SU-DHL-6 (cell line): ENCODE results near the gene MAP3K7.

Source experiments
- H2AFZ ChIP-seq: fragments of 200-600 bp; sonication (generic); 2 replicates; pipeline ENCODE4 v1.6.1; 2014; ENCODE audit warnings: low read depth, mild to moderate bottlenecking, moderate library complexity, mixed read lengths, antibody characterized with exemption, low read length; ENCODE audit not compliant: severe bottlenecking
- H3F3A ChIP-seq: fragments of 200-600 bp; shearing (Covaris generic); 2 replicates; pipeline ENCODE4 v1.6.0; 2016; ENCODE audit warnings: antibody characterized with exemption, mild to moderate bottlenecking; ENCODE audit not compliant: insufficient read depth
- H3K27ac ChIP-seq: fragments of 200-600 bp; sonication (generic); 2 replicates; pipeline ENCODE4 v1.5.1; 2016; ENCODE audit warnings: low read depth, mild to moderate bottlenecking, low read length, moderate library complexity, mixed read lengths
- H3K27me3 ChIP-seq: fragments of 200-600 bp; sonication (generic), shearing (Covaris generic); 2 replicates; pipeline ENCODE4 v1.6.0; 2014; ENCODE audit warnings: mild to moderate bottlenecking, low read length
- H3K36me3 ChIP-seq: fragments of 200-600 bp; sonication (generic); 2 replicates; pipeline ENCODE4 v1.6.1; 2014; ENCODE audit warnings: mild to moderate bottlenecking, low read length, mixed read lengths
- H3K4me2 ChIP-seq: fragments of 300-600, 200-600 bp; shearing (Covaris generic), sonication (generic); 2 replicates; pipeline ENCODE4 v1.6.0; 2014; ENCODE audit warnings: low read length, low read depth, mild to moderate bottlenecking; ENCODE audit not compliant: poor library complexity, severe bottlenecking
- H3K4me3 ChIP-seq: fragments of 200-600 bp; sonication (generic); 2 replicates; pipeline ENCODE4 v1.5.1; 2014; ENCODE audit warnings: antibody characterized with exemption, low read length, mild to moderate bottlenecking, mixed read lengths; ENCODE audit not compliant: insufficient read depth, poor library complexity, severe bottlenecking
- H3K79me2 ChIP-seq: fragments of 200-600 bp; sonication (generic); 2 replicates; pipeline ENCODE4 v1.6.1; 2014; ENCODE audit warnings: mild to moderate bottlenecking, low read length, moderate library complexity; ENCODE audit not compliant: insufficient read depth
- H3K9ac ChIP-seq: fragments of 200-600 bp; sonication (generic); 2 replicates; pipeline ENCODE4 v1.7.0; 2014; ENCODE audit warnings: mild to moderate bottlenecking, low read length
- H3K9me2 ChIP-seq: fragments of 200-600 bp; sonication (generic); replicated peaks from 2 replicates; pipeline ENCODE4 v1.6.1; 2014; ENCODE audit warnings: low read length; ENCODE audit not compliant: insufficient read depth
- H3K9me3 ChIP-seq: fragments of 200-600 bp; sonication (generic); 2 replicates; pipeline ENCODE4 v1.6.1; 2014; ENCODE audit warnings: low read length, mixed read lengths; ENCODE audit not compliant: insufficient read depth
- H4K20me1 ChIP-seq: fragments of 200-600 bp; sonication (generic); 2 replicates; pipeline ENCODE4 v1.6.1; 2014; ENCODE audit warnings: low read depth, mild to moderate bottlenecking, antibody characterized with exemption, low read length, moderate library complexity, mixed read lengths
- EZH2phosphoT487 ChIP-seq: fragments of 200-600 bp; sonication (generic), shearing (Covaris generic); conservative IDR thresholded peaks from 2 replicates; pipeline ENCODE4 v1.6.1; 2018; ENCODE audit warnings: mild to moderate bottlenecking, antibody characterized with exemption, low read length, moderate library complexity, mixed read lengths
- TF ChIP-seq, protein P1 (sequence below): fragments of 200-600 bp; sonication (generic); IDR thresholded peaks from one replicate; pipeline ENCODE4 v1.5.1; 2017; ENCODE audit warnings: antibody characterized with exemption, mild to moderate bottlenecking, low read length, moderate library complexity; ENCODE audit not compliant: insufficient read depth, poor library complexity, severe bottlenecking

MAP3K7 gene

DNA sequence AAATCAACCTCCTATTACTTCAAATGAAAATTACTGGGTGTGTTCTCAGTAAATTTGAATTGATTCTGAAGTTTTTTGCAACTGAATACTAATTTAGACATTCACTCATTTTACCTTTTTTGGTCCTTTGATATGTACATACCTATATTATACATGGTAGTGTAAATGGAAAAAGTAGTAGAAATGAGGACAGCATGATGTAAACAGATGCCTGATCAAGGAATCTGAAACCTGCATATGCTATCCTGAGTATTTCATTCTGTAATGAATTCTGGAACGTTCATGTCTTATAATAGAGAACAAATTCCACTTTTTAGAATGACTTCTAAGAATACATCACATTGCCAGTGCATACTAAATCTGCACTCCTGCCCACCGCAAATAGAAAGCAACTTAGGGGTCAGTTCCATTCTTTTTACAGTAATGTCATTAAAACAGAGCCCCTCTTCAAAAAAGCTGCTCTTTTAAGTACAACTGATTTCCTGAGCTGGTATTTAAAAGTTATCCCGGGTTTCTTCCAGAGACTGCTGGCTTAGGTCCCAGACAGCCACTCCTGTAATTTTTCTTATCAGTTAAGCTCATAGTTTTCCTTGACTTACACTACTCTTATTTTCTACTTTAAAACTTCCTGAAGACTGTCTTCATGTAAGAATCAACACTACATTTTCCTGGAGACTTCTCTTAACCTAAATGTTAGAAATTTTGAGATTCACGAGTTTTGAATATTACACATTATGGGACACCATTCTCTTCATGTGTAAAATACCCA is 48.4 kb downstream of the MAP3K7 start:
- H3F3A ChIP-seq = no peaks in the 10 kb centered on the region
- no peaks in the 10 kb centered on the region for H3K9me3 ChIP-seq
- no peaks in the 10 kb centered on the region for H3K9me2 ChIP-seq
- H4K20me1 ChIP-seq = no peaks in the 10 kb centered on the region
- H3K4me2 ChIP-seq = peak overlapping the region; percentile 24
- peak overlapping the region; percentile 11 for H3K4me3 ChIP-seq
- no peaks in the 10 kb centered on the region for H3K27me3 ChIP-seq
- H3K79me2 ChIP-seq = no peaks in the 10 kb centered on the region
- H2AFZ ChIP-seq = no peak overlapping the region
- H3K36me3 ChIP-seq = no peaks in the 10 kb centered on the region; the same call in 1 of the 2 replicates
- no peak for TF ChIP-seq EZH2phosphoT487
- TF ChIP-seq, protein P1, sequence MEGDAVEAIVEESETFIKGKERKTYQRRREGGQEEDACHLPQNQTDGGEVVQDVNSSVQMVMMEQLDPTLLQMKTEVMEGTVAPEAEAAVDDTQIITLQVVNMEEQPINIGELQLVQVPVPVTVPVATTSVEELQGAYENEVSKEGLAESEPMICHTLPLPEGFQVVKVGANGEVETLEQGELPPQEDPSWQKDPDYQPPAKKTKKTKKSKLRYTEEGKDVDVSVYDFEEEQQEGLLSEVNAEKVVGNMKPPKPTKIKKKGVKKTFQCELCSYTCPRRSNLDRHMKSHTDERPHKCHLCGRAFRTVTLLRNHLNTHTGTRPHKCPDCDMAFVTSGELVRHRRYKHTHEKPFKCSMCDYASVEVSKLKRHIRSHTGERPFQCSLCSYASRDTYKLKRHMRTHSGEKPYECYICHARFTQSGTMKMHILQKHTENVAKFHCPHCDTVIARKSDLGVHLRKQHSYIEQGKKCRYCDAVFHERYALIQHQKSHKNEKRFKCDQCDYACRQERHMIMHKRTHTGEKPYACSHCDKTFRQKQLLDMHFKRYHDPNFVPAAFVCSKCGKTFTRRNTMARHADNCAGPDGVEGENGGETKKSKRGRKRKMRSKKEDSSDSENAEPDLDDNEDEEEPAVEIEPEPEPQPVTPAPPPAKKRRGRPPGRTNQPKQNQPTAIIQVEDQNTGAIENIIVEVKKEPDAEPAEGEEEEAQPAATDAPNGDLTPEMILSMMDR = no peak
- no peak overlapping the region for H3K27ac ChIP-seq
- no peak overlapping the region for H3K9ac ChIP-seq

DNA sequence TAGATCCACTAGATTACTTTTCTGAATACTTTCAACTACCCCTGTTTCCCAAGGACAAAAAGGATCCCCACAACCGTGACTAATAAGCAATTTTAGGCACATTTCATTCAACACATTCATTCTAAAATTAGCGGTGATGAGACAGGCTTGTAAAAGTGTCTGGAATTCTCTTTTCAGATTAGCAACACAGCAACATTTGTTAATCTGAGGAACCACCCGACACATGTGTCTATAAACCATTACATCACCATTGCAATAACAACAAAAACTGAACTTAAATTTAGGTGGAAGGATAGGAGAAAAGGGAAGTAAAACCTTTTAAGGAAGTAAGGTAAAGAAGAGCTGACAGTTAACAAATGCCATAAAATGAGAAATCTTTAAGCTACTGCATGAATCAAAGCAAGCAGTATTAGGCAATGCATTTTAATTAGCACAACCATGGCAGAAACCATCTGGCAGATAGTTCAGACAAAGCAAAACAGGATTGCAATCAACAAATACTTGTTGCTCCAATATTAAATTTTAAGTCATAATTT is 49.1 kb downstream of the MAP3K7 start:
- H3K27me3 ChIP-seq = no peaks in the 10 kb centered on the region
- H3K27ac ChIP-seq = no peak overlapping the region
- H4K20me1 ChIP-seq = no peaks in the 10 kb centered on the region
- no peaks in the 10 kb centered on the region for H3K9me3 ChIP-seq
- TF ChIP-seq, protein P1 = no peak
- TF ChIP-seq EZH2phosphoT487 = no peak
- no peaks in the 10 kb centered on the region for H3K79me2 ChIP-seq
- peak overlapping the region; percentile 24 for H3K4me2 ChIP-seq
- H3K9ac ChIP-seq = no peak overlapping the region
- H3F3A ChIP-seq = no peaks in the 10 kb centered on the region
- H3K4me3 ChIP-seq = peak overlapping the region; percentile 11
- H3K36me3 ChIP-seq = no peaks in the 10 kb centered on the region; the same call in 1 of the 2 replicates
- no peaks in the 10 kb centered on the region for H3K9me2 ChIP-seq
- H2AFZ ChIP-seq = no peak overlapping the region

DNA sequence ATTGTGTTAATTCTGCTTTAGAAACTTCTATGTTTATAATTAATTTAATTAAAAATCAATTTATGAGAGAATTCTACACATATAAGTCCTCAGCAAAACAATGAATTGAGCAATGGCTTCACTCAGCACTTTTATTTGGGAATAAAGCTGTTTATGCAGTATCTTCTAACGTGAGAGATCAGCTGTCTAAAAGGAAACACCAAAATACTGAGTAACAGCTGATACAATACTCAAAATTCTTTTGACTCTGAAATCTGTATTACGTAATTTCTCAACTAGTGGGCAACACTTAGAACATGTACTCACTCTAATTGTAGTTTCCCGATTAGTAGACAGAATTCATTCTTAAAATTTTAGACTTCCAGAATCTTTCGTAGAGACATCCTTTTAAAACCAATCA is 49.8 kb downstream of the MAP3K7 start:
- no peaks in the 10 kb centered on the region for H3K79me2 ChIP-seq
- H3K4me3 ChIP-seq = no peak overlapping the region
- H3K4me2 ChIP-seq = no peak overlapping the region
- no peak overlapping the region for H2AFZ ChIP-seq
- H3K9ac ChIP-seq = no peak overlapping the region
- no peaks in the 10 kb centered on the region; the same call in 1 of the 2 replicates for H3K36me3 ChIP-seq
- no peak overlapping the region for H3K27ac ChIP-seq
- H4K20me1 ChIP-seq = no peaks in the 10 kb centered on the region
- H3K9me3 ChIP-seq = no peaks in the 10 kb centered on the region
- no peaks in the 10 kb centered on the region for H3K27me3 ChIP-seq
- H3K9me2 ChIP-seq = no peaks in the 10 kb centered on the region
- no peaks in the 10 kb centered on the region for H3F3A ChIP-seq
- TF ChIP-seq, protein P1 = no peak
- TF ChIP-seq EZH2phosphoT487 = no peak
